DOHH2 (cell line): ENCODE data around the gene CASP2.

ENCODE experiments used
- H3F3A ChIP-seq: fragments of 200-600 bp; sonication (generic), shearing (Covaris generic); 2 replicates; pipeline ENCODE4 v1.6.0; 2016; ENCODE audit warnings: antibody characterized with exemption, mild to moderate bottlenecking; ENCODE audit not compliant: control insufficient read depth, insufficient read depth
- H3K27ac ChIP-seq: fragments of 200-600 bp; sonication (generic); 2 replicates; pipeline ENCODE4 v1.5.1; 2014; ENCODE audit warnings: low read depth, mild to moderate bottlenecking, low read length, moderate library complexity
- H3K27me3 ChIP-seq: fragments of 200-600 bp; sonication (generic); 2 replicates; pipeline ENCODE4 v1.6.1; 2014; ENCODE audit warnings: mild to moderate bottlenecking, low read length, mixed read lengths; ENCODE audit not compliant: control insufficient read depth
- H3K36me3 ChIP-seq: fragments of 200-600 bp; sonication (generic); 2 replicates; pipeline ENCODE4 v1.6.1; 2014; ENCODE audit warnings: mild to moderate bottlenecking, low read length, moderate library complexity, mixed read lengths; ENCODE audit not compliant: control insufficient read depth
- H3K4me1 ChIP-seq: fragments of 200-600 bp; sonication (generic); 2 replicates; pipeline ENCODE4 v1.6.1; 2014; ENCODE audit warnings: mild to moderate bottlenecking, low read length, mixed read lengths; ENCODE audit not compliant: control insufficient read depth
- H3K4me2 ChIP-seq: fragments of 200-600 bp; sonication (generic); 2 replicates; pipeline ENCODE4 v1.6.0; 2014; ENCODE audit warnings: mild to moderate bottlenecking, low read length, moderate library complexity
- H3K4me3 ChIP-seq: fragments of 200-600 bp; sonication (generic); 2 replicates; pipeline ENCODE4 v1.5.1; 2014; ENCODE audit warnings: mild to moderate bottlenecking, low read length, mixed read lengths
- H3K79me2 ChIP-seq: fragments of 200-600 bp; sonication (generic); 2 replicates; pipeline ENCODE4 v1.6.1; 2014; ENCODE audit warnings: mild to moderate bottlenecking, low read length, mixed read lengths; ENCODE audit not compliant: control insufficient read depth
- H3K9me2 ChIP-seq: fragments of 200-600 bp; sonication (generic); replicated peaks from 2 replicates; pipeline ENCODE4 v1.6.1; 2014; ENCODE audit warnings: mild to moderate bottlenecking, low read length, mixed read lengths; ENCODE audit not compliant: control insufficient read depth
- H3K9me3 ChIP-seq: fragments of 200-600 bp; sonication (generic); 2 replicates; pipeline ENCODE4 v1.6.1; 2014; ENCODE audit warnings: antibody characterized with exemption, low read length, mixed read lengths; ENCODE audit not compliant: control insufficient read depth, insufficient read depth
- H4K20me1 ChIP-seq: fragments of 200-600 bp; sonication (generic); 2 replicates; pipeline ENCODE4 v1.6.0; 2014; ENCODE audit warnings: low read depth, mild to moderate bottlenecking, antibody characterized with exemption, low read length, moderate library complexity; ENCODE audit not compliant: control insufficient read depth, insufficient read depth
- EZH2phosphoT487 ChIP-seq: fragments of 200-600 bp; sonication (generic); IDR thresholded peaks from 2 replicates; pipeline ENCODE4 v1.6.1; 2017; ENCODE audit warnings: borderline replicate concordance, mild to moderate bottlenecking, antibody characterized with exemption, low read length, moderate library complexity, mixed read lengths
- TF ChIP-seq, protein P1 (sequence below): fragments of 200-600 bp; sonication (generic); IDR thresholded peaks from one replicate; pipeline ENCODE4 v1.5.1; 2014; ENCODE audit warnings: antibody characterized with exemption, mild to moderate bottlenecking, low read depth, low read length; ENCODE audit not compliant: poor library complexity, severe bottlenecking

The CASP2 gene

DNA sequence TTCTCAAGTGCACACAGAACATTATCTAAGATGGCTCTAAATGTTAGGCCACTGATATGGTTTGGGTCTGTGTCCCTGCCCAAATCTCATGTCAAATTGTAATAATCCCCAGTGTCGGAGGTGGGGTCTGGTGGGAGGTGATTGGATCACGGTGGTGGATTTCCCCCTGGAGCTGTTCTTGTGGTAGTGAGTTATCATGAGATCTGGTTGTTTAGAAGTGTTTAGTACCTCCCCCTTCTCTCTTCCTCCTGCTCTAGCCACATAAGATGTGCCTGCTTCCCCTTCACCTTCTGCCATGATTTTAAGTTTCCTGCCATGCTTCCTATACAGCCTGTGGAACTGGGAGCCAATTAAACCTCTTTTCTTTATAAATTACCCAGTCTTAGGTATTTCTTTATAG, 36.1 kb upstream of the CASP2 start:
- Histone ChIP-seq H3K36me3 (no peaks in the 10 kb centered on the region), H3K9me3 (peaks cover 8% of the 10 kb centered on the region), H4K20me1 (no peaks in the 10 kb centered on the region), H3K27me3 (no peaks in the 10 kb centered on the region), H3K9me2 (no peaks in the 10 kb centered on the region), H3K79me2 (no peaks in the 10 kb centered on the region), H3K4me1 (peaks cover 69% of the 10 kb centered on the region), H3K4me3 (peak overlapping the region; percentile 18; the same call in 1 of the 2 replicates), H3K4me2 (peak overlapping the region; percentile 44), H3K27ac (no peak overlapping the region), H3F3A (peaks cover 11% of the 10 kb centered on the region)
- no peak for TF ChIP-seq EZH2phosphoT487

DNA sequence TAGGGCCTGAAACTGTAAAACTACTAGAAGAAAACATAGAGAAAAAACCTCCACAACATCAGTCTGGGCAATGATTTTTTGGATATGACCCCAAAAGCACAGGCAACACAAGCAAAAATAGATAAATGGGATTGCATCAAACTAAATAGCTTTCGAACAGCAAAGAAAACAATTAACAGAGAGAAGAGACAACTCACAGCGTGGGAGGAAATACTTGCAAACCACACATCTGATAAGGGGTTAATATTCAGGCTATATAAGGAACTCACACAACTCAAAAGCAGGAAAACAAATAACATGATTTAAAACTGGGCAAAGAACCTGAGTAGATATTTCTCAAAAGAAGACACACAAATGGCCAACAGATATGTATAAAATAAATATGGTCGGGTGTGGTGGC, 32.6 kb upstream of the CASP2 start:
- Histone ChIP-seq H3K4me2 (no peak overlapping the region), H3K36me3 (no peaks in the 10 kb centered on the region), H3F3A (peaks cover 14% of the 10 kb centered on the region), H3K4me3 (no peak overlapping the region), H3K4me1 (peaks cover 70% of the 10 kb centered on the region), H3K27me3 (no peaks in the 10 kb centered on the region), H3K79me2 (no peaks in the 10 kb centered on the region), H3K27ac (no peak overlapping the region), H4K20me1 (no peaks in the 10 kb centered on the region), H3K9me2 (no peaks in the 10 kb centered on the region), H3K9me3 (0 out of 2 replicates have a peak, but pooled peaks cover 3% of the 10 kb centered on the region)
- no peak for TF ChIP-seq EZH2phosphoT487
- TF ChIP-seq, protein P1, sequence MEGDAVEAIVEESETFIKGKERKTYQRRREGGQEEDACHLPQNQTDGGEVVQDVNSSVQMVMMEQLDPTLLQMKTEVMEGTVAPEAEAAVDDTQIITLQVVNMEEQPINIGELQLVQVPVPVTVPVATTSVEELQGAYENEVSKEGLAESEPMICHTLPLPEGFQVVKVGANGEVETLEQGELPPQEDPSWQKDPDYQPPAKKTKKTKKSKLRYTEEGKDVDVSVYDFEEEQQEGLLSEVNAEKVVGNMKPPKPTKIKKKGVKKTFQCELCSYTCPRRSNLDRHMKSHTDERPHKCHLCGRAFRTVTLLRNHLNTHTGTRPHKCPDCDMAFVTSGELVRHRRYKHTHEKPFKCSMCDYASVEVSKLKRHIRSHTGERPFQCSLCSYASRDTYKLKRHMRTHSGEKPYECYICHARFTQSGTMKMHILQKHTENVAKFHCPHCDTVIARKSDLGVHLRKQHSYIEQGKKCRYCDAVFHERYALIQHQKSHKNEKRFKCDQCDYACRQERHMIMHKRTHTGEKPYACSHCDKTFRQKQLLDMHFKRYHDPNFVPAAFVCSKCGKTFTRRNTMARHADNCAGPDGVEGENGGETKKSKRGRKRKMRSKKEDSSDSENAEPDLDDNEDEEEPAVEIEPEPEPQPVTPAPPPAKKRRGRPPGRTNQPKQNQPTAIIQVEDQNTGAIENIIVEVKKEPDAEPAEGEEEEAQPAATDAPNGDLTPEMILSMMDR, result no peak

DNA sequence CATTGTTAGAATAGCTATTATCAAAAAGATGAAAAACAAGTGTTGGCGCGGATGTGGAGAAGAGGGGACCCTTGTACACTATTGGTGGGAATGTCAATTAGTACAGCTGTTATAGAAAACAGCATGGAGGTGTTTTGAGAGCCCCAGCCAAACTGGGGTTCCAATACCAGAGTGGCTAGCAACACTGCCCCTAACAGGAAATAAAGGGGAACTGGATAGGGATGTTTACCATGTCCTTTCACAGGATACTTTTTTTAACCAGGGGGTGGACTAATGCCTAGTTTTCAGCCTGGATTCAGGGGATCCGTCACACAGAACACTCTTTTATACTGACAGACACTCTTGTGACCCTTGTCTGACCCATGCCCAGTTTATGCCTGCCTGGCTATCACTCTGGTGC, 31.8 kb upstream of the CASP2 start:
- Histone ChIP-seq H3K27ac (no peak overlapping the region), H3K79me2 (no peaks in the 10 kb centered on the region), H4K20me1 (no peaks in the 10 kb centered on the region), H3K36me3 (no peaks in the 10 kb centered on the region), H3K9me3 (0 out of 2 replicates have a peak, but pooled peaks cover 3% of the 10 kb centered on the region), H3F3A (peaks cover 9% of the 10 kb centered on the region), H3K4me3 (no peak overlapping the region), H3K27me3 (no peaks in the 10 kb centered on the region), H3K9me2 (no peaks in the 10 kb centered on the region), H3K4me2 (peak overlapping the region; percentile 23), H3K4me1 (peaks cover 62% of the 10 kb centered on the region)
- TF ChIP-seq EZH2phosphoT487, result no peak
- TF ChIP-seq, protein P1, result peak; percentile 41

DNA sequence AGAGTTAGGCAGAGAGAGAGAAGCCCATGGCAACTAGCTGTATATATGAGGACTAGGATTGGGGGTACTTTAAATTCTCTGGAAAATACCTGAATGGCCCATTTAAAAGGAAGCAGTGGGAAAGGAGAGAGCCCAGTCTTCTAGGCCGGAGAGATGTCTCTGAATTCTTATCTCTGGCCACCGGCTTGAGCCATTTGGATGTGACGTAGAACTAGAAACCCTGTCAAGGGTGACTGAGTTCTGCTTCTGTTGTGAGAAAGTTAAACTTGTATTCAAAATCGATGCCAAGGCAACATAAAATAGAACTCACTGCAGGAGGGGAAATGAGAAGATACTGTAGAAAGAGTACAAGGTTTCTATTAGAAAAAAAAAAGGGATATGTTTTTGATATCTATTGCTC, 31.2 kb upstream of the CASP2 start:
- H3F3A ChIP-seq, result peaks cover 12% of the 10 kb centered on the region
- TF ChIP-seq, protein P1, result no peak
- no peak for TF ChIP-seq EZH2phosphoT487
- peak overlapping the region; percentile 23 for H3K4me2 ChIP-seq
- H3K9me3 ChIP-seq, result 0 out of 2 replicates have a peak, but pooled peaks cover 3% of the 10 kb centered on the region
- no peaks in the 10 kb centered on the region for H3K9me2 ChIP-seq
- peaks cover 56% of the 10 kb centered on the region for H3K4me1 ChIP-seq
- no peaks in the 10 kb centered on the region for H3K79me2 ChIP-seq
- no peak overlapping the region for H3K27ac ChIP-seq
- no peaks in the 10 kb centered on the region for H3K36me3 ChIP-seq
- H3K27me3 ChIP-seq, result no peaks in the 10 kb centered on the region
- H4K20me1 ChIP-seq, result no peaks in the 10 kb centered on the region
- no peak overlapping the region for H3K4me3 ChIP-seq
